ENCODE results near the gene ELFN1.

ELFN1 gene

GRCh38 chr7:1675673-1676549, 5.8 kb downstream of the ELFN1 start:
- DNase-seq (ENCODE audit: low read depth), result no peak

- DNase-seq (ENCODE audit: low read depth), result no peak
These were observed 6.5 kb downstream of the ELFN1 start for GRCh38 chr7:1676550-1677078.

GRCh38 chr7:1677206-1678080, 7.4 kb downstream of the ELFN1 start:
- no peak for DNase-seq (ENCODE audit: low read depth)

- no peak for DNase-seq (ENCODE audit: low read depth)
These were observed 8.0 kb downstream of the ELFN1 start for GRCh38 chr7:1678081-1678543.

GRCh38 chr7:1678571-1679325, 8.7 kb downstream of the ELFN1 start:
- DNase-seq (ENCODE audit: low read depth), result no peak

- DNase-seq (ENCODE audit: low read depth), result no peak
These were observed 9.4 kb downstream of the ELFN1 start for GRCh38 chr7:1679326-1679965.

- DNase-seq (ENCODE audit: low read depth), result no peak
These were observed 10.1 kb downstream of the ELFN1 start for GRCh38 chr7:1679966-1680730.

GRCh38 chr7:1681581-1681980, 11.5 kb downstream of the ELFN1 start:
- DNase-seq (ENCODE audit: low read depth), result no peak

- no peak for DNase-seq (ENCODE audit: low read depth)
These were observed 15.0 kb downstream of the ELFN1 start for GRCh38 chr7:1685000-1685624.

- no peak for DNase-seq (ENCODE audit: low read depth)
These were observed 18.5 kb downstream of the ELFN1 start for GRCh38 chr7:1688542-1688941.

- DNase-seq (ENCODE audit: low read depth), result no peak
These were observed 19.2 kb downstream of the ELFN1 start for GRCh38 chr7:1689311-1689710.

GRCh38 chr7:1690359-1690958, 20.4 kb downstream of the ELFN1 start:
- DNase-seq (ENCODE audit: low read depth), result no peak

GRCh38 chr7:1691096-1691495, 21.0 kb downstream of the ELFN1 start:
- DNase-seq (ENCODE audit: low read depth), result no peak

GRCh38 chr7:1691601-1692514, 21.8 kb downstream of the ELFN1 start:
- peak; percentile 22 for DNase-seq (ENCODE audit: low read depth)

GRCh38 chr7:1692515-1693418, 22.7 kb downstream of the ELFN1 start:
- no peak for DNase-seq (ENCODE audit: low read depth)

GRCh38 chr7:1693419-1693990, 23.4 kb downstream of the ELFN1 start:
- DNase-seq (ENCODE audit: low read depth), result no peak

- DNase-seq (ENCODE audit: low read depth), result peak; percentile 60
These were observed 24.0 kb downstream of the ELFN1 start for GRCh38 chr7:1693991-1694524.
